Neuronal stem cell (in vitro differentiated cells): Measurements from ENCODE around the gene KIF2B.

Experiments used
- DNase-seq: peaks from one replicate; pipeline ENCODE4 v3.0.0-alpha.2; 2013; ENCODE audit warnings: low spot score
- H2AFZ ChIP-seq: one replicate; pipeline ENCODE4 v1.6.1; 2013; ENCODE audit warnings: mild to moderate bottlenecking, low read length, inconsistent platforms
- H2AK5ac ChIP-seq: 2 replicates; pipeline ENCODE4 v1.6.1; 2013; ENCODE audit warnings: low read depth, mild to moderate bottlenecking, inconsistent platforms, low read length, moderate library complexity, mixed read lengths
- H2BK120ac ChIP-seq: 2 replicates; pipeline ENCODE4 v1.6.1; 2013; ENCODE audit warnings: low read depth, mild to moderate bottlenecking, inconsistent platforms, low read length, moderate library complexity, mixed read lengths
- H2BK12ac ChIP-seq: one replicate; pipeline ENCODE4 v1.6.1; 2013; ENCODE audit warnings: low read length, inconsistent platforms
- H2BK15ac ChIP-seq: 2 replicates; pipeline ENCODE4 v1.6.1; 2013; ENCODE audit warnings: mild to moderate bottlenecking, low read length, inconsistent platforms, mixed read lengths
- H2BK5ac ChIP-seq: one replicate; pipeline ENCODE4 v1.6.1; 2013; ENCODE audit warnings: inconsistent platforms, mild to moderate bottlenecking, low read length, moderate library complexity
- H3K14ac ChIP-seq: one replicate; pipeline ENCODE4 v1.6.1; 2013; ENCODE audit warnings: low read length, inconsistent platforms
- H3K18ac ChIP-seq: 2 replicates; pipeline ENCODE4 v1.6.1; 2013; ENCODE audit warnings: low read length, inconsistent platforms
- H3K23ac ChIP-seq: 2 replicates; pipeline ENCODE4 v1.6.1; 2013; ENCODE audit warnings: low read depth, mild to moderate bottlenecking, mixed read lengths, low read length, inconsistent platforms; ENCODE audit not compliant: poor library complexity
- H3K27ac ChIP-seq: replicated peaks from 3 replicates; pipeline ENCODE4 v1.5.1; 2013; ENCODE audit warnings: low read length, inconsistent platforms
- H3K27me3 ChIP-seq, 3 experiments: 2 replicates each; pipeline ENCODE4 v1.6.1; 2013; ENCODE audit warnings: low read length in 3 of 3, mild to moderate bottlenecking in 2 of 3, inconsistent platforms in 1 of 3, low read depth in 1 of 3, mixed read lengths in 1 of 3, moderate library complexity in 1 of 3; ENCODE audit not compliant: control insufficient read depth in 3 of 3, insufficient read depth in 3 of 3
- H3K36me3 ChIP-seq, 2 donors: replicated peaks in 1 of 2; 2 replicates each; pipeline ENCODE4 v1.6.1; 2013; ENCODE audit warnings: low read length in 2 of 2; ENCODE audit not compliant: control insufficient read depth in 2 of 2, insufficient read depth in 2 of 2
- H3K4ac ChIP-seq: 2 replicates; pipeline ENCODE4 v1.6.1; 2013; ENCODE audit warnings: inconsistent platforms, mild to moderate bottlenecking, low read length, moderate library complexity
- H3K4me1 ChIP-seq, 2 donors: 1 replicate in 1 of 2; 2 replicates in 1 of 2; pipeline ENCODE4 v1.6.1; 2013; ENCODE audit warnings: low read length in 2 of 2, low read depth in 1 of 2; ENCODE audit not compliant: control insufficient read depth in 2 of 2, insufficient read depth in 1 of 2
- H3K4me2 ChIP-seq: one replicate; pipeline ENCODE4 v1.6.1; 2013; ENCODE audit warnings: mild to moderate bottlenecking, low read length, inconsistent platforms; ENCODE audit not compliant: insufficient read depth, poor library complexity, severe bottlenecking
- H3K4me3 ChIP-seq, 2 donors: 2 replicates each; pipeline ENCODE4 v1.5.1; 2013; ENCODE audit warnings: low read length in 2 of 2, mild to moderate bottlenecking in 2 of 2, inconsistent platforms in 1 of 2, moderate library complexity in 1 of 2
- H3K79me1 ChIP-seq: one replicate; pipeline ENCODE4 v1.6.1; 2013; ENCODE audit warnings: low read depth, mild to moderate bottlenecking, inconsistent platforms, low read length, moderate library complexity
- H3K9ac ChIP-seq: one replicate; pipeline ENCODE4 v1.6.1; 2013; ENCODE audit warnings: mild to moderate bottlenecking, low read depth, low read length, inconsistent platforms; ENCODE audit not compliant: poor library complexity
- H3K9me3 ChIP-seq, 2 donors: replicated peaks in 1 of 2; 2 replicates each; pipeline versions ENCODE3 to v1.6.1; 2013; ENCODE audit warnings: low read length in 2 of 2, mild to moderate bottlenecking in 2 of 2, inconsistent platforms in 1 of 2, low read depth in 1 of 2, mixed read lengths in 1 of 2, moderate library complexity in 1 of 2; ENCODE audit not compliant: control insufficient read depth in 2 of 2, insufficient read depth in 1 of 2
- H4K8ac ChIP-seq: one replicate; pipeline ENCODE4 v1.6.1; 2013; ENCODE audit warnings: low read depth, mild to moderate bottlenecking, inconsistent platforms, low read length, moderate library complexity
- H4K91ac ChIP-seq: one replicate; pipeline ENCODE4 v1.6.1; 2013; ENCODE audit warnings: low read length, low read depth, mild to moderate bottlenecking, inconsistent platforms; ENCODE audit not compliant: poor library complexity
- WGBS, 2 donors: extraction: QIAGEN DNeasy Blood & Tissue Kit; methylation state at CpG; one replicate each; pipeline ENCODE4 v1.1.7; 2013; ENCODE audit warnings: missing lambda C conversion rate in 2 of 2, mixed read lengths in 1 of 2; ENCODE audit not compliant: insufficient read length in 2 of 2, insufficient replicate concordance in 1 of 2; ENCODE audit errors: extremely low coverage in 2 of 2; 5-methylcytosine and 5-hydroxymethylcytosine counted together

KIF2B gene

GRCh38 chr17:53792997-53793396 lies 29.7 kb upstream of the KIF2B start:
- H3K4me2 ChIP-seq = no peak overlapping the region
- no peak overlapping the region for H3K4ac ChIP-seq
- peak overlapping the region; percentile 65 for H4K91ac ChIP-seq
- H4K8ac ChIP-seq = no peak overlapping the region
- no CpG with 5 or more reads among the region's 5 CpGs for WGBS, 2 donors
- H2AFZ ChIP-seq = no peak overlapping the region
- H2BK5ac ChIP-seq = no peak overlapping the region
- H3K14ac ChIP-seq = peak overlapping the region; percentile 98
- H2AK5ac ChIP-seq = no peak overlapping the region
- no peaks in the 10 kb centered on the region for H3K9me3 ChIP-seq
- H3K4me1 ChIP-seq = no peaks in the 10 kb centered on the region
- no peak for DNase-seq
- H3K23ac ChIP-seq = peak overlapping the region; percentile 67
- H2BK15ac ChIP-seq = no peak overlapping the region
- H3K79me1 ChIP-seq = no peaks in the 10 kb centered on the region
- H3K9ac ChIP-seq = no peak overlapping the region
- H3K27ac ChIP-seq = no peak overlapping the region
- no peak overlapping the region for H2BK12ac ChIP-seq
- no peaks in the 10 kb centered on the region for H3K36me3 ChIP-seq
- H3K27me3 ChIP-seq = no peaks in the 10 kb centered on the region
- peak overlapping the region; percentile 87 for H3K18ac ChIP-seq
- no peak overlapping the region for H3K4me3 ChIP-seq
- peak overlapping the region; percentile 74 for H2BK120ac ChIP-seq

DNA sequence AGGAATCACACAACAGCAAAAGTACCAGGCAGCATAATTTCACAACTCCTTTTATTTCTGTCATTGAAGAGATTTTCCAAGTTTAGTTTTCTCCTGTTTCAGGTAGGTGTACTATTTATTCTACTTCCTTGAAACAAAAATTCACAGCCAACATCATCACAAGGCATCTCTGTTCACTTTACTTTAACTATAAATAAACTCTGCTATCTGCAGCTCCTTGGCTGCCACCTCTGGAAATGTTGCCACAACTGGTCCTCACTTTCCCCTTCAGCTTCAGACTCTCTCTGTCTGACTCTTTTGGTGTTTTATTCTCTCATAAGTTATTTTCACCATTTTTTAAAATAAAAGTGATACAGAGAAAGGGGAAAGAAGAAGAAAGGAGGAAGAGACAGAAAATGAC lies 27.9 kb upstream of the KIF2B start:
- Histone ChIP-seq H2AFZ (no peak overlapping the region), H2BK12ac (no peak overlapping the region), H3K18ac (no peak overlapping the region), H2BK5ac (no peak overlapping the region), H3K27ac (no peak overlapping the region), H3K9ac (no peak overlapping the region), H4K8ac (no peak overlapping the region), H3K4me3 (no peak overlapping the region), H3K14ac (no peak overlapping the region), H2BK15ac (no peak overlapping the region), H2BK120ac (no peak overlapping the region), H3K4me1 (no peaks in the 10 kb centered on the region), H2AK5ac (no peak overlapping the region), H3K79me1 (no peaks in the 10 kb centered on the region), H3K4me2 (no peak overlapping the region), H3K4ac (no peak overlapping the region), H3K36me3 (no peaks in the 10 kb centered on the region), H4K91ac (no peak overlapping the region), H3K27me3 (no peaks in the 10 kb centered on the region), H3K23ac (no peak overlapping the region), H3K9me3 (no peaks in the 10 kb centered on the region)
- no peak for DNase-seq

- no peak overlapping the region for H3K4me2 ChIP-seq
- no peak overlapping the region for H2BK5ac ChIP-seq
- H4K91ac ChIP-seq = no peak overlapping the region
- no peaks in the 10 kb centered on the region for H3K9me3 ChIP-seq
- no peak overlapping the region for H3K27ac ChIP-seq
- H3K14ac ChIP-seq = no peak overlapping the region
- H3K4me1 ChIP-seq = no peaks in the 10 kb centered on the region
- no peak overlapping the region for H2BK12ac ChIP-seq
- no peak overlapping the region for H2AK5ac ChIP-seq
- H2AFZ ChIP-seq = no peak overlapping the region
- no peaks in the 10 kb centered on the region for H3K36me3 ChIP-seq
- H2BK15ac ChIP-seq = no peak overlapping the region
- H3K27me3 ChIP-seq = no peaks in the 10 kb centered on the region
- no peak overlapping the region for H3K4ac ChIP-seq
- WGBS, 2 donors = no CpG with 5 or more reads among the region's 1 CpG
- no peak overlapping the region for H3K4me3 ChIP-seq
- no peak overlapping the region for H3K23ac ChIP-seq
- no peak overlapping the region for H3K9ac ChIP-seq
- DNase-seq = no peak
- H3K79me1 ChIP-seq = no peaks in the 10 kb centered on the region
- no peak overlapping the region for H4K8ac ChIP-seq
- no peak overlapping the region for H2BK120ac ChIP-seq
- H3K18ac ChIP-seq = no peak overlapping the region
Measured at GRCh38 chr17:53796642-53797041, 26.1 kb upstream of the KIF2B start.

DNA sequence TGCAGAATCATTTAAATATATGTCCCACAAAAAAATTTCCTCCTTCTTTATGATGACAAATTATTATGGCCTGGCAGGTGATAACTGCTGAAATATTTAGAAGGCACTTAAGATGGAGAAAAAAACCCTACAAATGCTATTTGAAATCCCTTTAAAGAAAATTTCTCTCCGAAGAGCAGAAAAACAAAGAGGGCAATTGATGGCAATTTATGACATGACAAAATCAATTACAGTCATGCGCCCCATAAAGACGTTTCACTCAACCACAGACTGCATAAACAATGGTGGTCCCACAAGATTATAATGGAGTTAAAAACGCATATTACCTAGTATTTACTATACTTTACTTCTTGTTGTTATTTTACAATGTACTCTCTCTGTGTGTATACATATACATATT lies 25.2 kb upstream of the KIF2B start:
- H3K9me3 ChIP-seq = no peaks in the 10 kb centered on the region
- no peak overlapping the region for H2AFZ ChIP-seq
- H3K4me1 ChIP-seq = no peaks in the 10 kb centered on the region
- no peak overlapping the region for H3K27ac ChIP-seq
- no peak overlapping the region for H2AK5ac ChIP-seq
- H3K4me2 ChIP-seq = no peak overlapping the region
- H3K27me3 ChIP-seq = no peaks in the 10 kb centered on the region
- no peak overlapping the region for H2BK5ac ChIP-seq
- no peak overlapping the region for H3K9ac ChIP-seq
- no peaks in the 10 kb centered on the region for H3K36me3 ChIP-seq
- DNase-seq = no peak
- no peak overlapping the region for H2BK12ac ChIP-seq
- no peak overlapping the region for H3K18ac ChIP-seq
- no peak overlapping the region for H3K14ac ChIP-seq
- H3K4ac ChIP-seq = no peak overlapping the region
- H4K8ac ChIP-seq = no peak overlapping the region
- no peak overlapping the region for H3K4me3 ChIP-seq
- no CpG with 5 or more reads among the region's 4 CpGs for WGBS, 2 donors
- no peak overlapping the region for H2BK15ac ChIP-seq
- no peak overlapping the region for H3K23ac ChIP-seq
- no peaks in the 10 kb centered on the region for H3K79me1 ChIP-seq
- no peak overlapping the region for H2BK120ac ChIP-seq
- H4K91ac ChIP-seq = no peak overlapping the region
